GM21381 (cell line): ENCODE data around the gene ECD.
A peak's percentile ranks its signal among the peaks of the same experiment; 100 is the strongest.

ENCODE experiments used
- ATAC-seq: cut with Tn5 transposase; IDR thresholded peaks from one replicate; pipeline ENCODE4 v1.9.1; 2021; ENCODE audit warnings: mild to moderate bottlenecking, moderate library complexity; ENCODE audit not compliant: unreplicated experiment

The ECD gene

DNA sequence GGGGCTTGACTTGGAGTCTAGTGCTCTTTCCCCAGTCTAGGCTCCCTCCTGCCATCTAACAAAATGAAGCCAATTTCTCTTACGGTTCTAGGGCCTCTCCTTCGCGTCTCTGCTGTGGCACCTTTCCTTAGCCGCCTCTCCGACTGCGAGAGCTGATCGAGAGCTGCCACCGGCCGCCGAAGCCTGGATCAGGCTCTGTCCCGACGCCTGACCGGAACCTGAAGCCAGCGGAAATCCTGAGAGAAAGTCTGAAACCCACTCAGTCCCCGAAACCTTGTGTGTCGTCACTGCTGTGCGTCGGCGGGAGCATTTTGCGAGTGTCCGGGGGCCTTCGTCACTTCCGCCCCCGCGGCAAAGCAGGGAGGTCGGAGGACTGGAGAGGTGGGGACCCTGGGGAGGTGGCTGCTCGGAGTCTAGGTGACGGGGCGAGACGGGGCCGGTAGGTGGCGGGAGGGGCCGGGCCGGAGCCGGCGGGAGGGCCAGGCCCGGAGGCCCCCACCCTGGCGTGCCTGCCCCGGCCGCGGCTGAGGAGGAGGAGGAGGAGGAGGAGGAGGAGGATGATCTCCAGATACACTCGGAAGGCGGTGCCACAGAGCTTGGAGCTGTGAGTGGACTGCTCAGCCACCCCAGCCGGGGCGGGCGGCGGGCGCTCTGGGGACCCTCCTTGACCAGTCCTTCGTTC is at the start of gene ECD, which contains the start of gene FAM149B1:
TSS of gene ECD (minus strand) at position 226 of the 682 bp plus-strand sequence. CDS start 4,071 bp downstream, outside the sequence.
TSS of gene FAM149B1 (plus strand) at position 337 of the 682 bp plus-strand sequence. CDS start at position 558, 221 bp downstream.
- ATAC-seq = peak; percentile 91

DNA sequence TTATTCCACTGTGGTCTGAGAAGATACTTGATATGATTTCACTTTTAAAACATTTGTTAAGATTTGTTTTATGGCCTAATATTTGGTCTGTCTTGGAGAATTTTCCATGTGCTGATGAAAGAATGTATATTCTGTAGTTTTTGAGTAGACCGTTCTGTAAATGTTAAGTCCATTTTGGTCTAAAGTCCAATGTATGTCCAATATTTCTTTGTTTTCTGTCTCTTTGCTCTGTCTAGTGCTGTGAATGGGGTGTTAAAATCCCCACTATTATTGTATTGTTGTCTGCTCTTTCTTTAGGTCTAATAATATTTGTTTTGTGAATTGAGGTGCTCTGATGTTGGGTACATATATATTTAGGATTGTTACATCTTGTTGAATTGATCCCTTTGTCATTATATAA is 47.9 kb upstream of the ECD start:
- ATAC-seq = no peak

DNA sequence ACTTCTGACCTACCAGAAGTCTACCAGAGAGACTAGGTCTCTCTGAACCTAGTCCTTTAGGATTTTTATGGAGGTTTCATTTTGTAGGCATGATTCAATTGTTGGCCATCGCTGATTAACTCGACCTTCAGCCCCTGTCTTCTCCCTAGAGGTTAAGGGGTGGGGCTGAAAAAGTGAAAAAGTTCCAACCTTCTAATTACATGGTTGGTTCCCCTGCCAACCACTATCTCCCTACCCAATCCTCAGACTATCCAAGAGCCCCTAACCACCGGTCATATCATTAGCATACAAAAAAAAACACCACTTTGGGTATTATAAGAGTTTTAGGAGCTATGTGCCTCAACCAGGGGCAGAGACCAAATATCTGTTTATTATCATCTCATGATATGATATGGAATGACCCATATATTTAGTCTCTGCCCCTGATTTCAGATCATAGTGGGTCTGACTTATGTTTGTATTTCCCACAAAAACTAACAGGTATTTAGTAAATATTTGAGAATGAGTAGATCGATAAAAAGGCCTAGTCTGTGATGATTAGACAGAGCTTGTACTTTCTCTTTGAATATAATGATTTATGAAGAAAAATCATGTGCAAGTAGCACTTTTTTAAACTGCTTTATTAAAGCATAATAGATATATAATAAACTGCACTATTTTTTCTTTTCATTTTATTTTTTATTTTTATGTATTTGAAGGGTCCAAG is 43.5 kb upstream of the ECD start:
- no peak for ATAC-seq

DNA sequence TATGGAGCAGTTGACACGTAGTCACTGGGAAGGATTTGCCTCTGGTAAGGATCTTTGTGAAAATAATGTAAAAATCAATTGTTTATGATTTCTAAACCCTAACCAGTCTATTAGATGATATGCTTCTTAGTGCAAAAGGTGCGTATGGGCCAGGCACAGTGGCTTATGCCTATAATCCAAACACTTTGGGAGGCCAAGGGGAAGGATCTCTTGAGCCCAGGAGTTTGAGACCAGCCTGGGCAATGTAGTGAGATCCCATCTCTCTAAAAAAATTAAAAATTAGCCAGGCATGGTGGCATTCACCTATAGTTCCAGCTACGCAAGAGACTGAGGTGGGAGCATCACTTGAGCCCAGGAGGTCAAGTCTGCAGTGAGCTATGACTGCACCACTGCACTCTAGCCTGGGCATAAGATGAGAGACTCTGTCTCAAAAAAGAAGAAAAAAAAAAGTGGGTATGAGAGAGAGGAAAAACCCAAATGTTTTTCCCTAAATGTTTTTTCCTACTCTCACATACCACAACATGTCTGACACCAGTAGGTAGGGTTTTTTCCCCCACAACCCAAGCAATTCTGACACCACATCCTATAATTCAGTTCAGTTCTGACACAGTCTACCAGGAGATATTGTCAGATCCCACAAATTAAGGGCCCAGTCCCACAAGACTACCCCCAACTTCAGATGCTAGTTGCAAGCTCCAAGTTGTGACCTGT is 42.7 kb upstream of the ECD start:
- ATAC-seq = no peak

DNA sequence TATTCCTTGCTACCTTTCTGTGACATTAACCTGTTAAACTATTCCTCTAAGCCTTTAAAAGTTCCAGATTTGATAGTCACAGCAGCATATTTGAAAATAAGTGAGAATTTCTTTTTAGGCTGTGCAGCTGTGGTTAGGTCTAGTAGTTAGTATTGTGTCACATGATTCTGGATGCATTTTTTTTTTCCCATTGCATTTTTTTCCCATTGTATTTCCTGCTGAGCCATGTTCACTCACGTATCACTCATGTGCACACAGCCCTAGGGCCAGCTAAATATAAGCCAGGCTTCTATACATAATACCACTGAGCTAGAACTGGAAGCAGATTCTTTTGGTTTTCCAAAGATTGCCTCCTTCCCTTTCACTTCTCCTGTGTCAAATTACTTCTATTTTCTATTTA is 41.9 kb upstream of the ECD start:
- no peak for ATAC-seq

DNA sequence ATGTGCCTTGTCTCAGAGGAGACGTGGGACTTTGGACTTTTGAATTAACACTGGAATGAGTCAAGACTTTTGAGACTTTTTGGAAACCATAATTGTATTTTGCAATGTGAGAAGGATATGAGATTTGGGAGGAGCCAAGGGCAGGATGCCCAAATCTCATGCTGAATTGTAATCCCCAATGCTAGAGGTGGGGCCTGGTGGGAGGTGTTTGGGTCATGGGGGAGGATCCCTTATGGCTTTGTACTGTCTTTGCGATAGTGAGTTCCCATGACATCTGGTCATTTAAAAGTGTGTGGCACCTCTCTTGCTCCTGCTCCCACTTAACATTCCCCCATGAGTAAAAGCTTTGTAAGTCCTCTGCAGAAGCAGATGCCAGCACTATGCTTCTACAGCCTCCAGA is 40.1 kb upstream of the ECD start:
- no peak for ATAC-seq

DNA sequence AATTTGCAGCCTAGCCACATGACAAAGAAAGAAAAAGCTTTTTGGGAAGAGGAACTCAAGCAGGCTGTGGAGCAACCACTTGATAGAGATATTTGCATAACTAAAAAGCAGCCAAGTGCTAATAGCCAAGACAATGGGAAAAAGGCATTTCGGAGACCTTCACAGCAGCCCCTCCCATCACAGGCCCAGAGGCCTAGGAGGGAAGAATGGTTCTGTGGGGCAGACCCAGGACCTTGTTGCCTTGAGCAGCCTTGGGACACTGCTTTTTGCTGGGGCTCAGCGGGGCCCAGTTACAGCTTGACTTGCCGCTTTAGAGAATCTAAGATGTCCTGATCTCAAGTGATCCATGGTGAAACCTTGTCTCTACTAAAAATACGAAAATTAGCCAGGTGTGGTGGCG is 38.6 kb upstream of the ECD start:
- ATAC-seq = no peak

DNA sequence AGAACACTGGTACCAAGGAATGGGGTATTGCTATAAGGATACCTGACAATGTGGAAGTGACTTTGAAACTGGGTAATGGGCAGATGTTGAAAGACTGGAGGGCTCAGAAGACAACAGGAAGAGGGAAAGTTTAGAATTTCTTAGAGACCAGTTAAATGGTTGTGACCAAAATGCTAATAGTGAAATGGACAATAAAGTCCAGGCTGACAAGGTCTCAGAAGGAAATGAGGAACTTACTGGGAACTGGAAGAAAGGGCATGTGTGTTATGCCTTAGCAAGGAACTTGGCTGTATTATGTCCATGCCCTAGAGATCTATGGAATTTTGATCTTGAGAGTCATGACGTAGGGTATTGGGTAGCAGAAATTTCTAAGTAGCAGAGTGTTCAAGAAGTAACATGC is 38.1 kb upstream of the ECD start:
- ATAC-seq = no peak

DNA sequence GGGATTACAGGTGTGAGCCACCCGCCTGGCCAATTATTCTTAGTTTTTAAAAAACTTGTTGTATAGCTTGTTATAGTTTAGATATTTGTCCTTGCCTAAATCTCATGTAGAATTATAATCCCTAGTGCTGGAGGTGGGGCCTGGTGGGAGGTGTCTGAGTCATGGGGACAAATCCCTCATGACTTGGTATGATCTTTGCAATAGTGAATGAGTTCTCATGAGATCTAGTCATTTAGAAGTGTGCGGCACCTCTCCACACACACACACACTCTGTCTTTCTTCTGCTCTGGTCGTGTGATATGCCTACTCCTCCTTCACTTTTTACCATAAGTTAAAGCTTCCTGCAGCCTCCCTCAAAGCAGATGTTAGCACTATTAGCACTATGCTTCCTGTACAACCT is 37.3 kb upstream of the ECD start:
- ATAC-seq = no peak

DNA sequence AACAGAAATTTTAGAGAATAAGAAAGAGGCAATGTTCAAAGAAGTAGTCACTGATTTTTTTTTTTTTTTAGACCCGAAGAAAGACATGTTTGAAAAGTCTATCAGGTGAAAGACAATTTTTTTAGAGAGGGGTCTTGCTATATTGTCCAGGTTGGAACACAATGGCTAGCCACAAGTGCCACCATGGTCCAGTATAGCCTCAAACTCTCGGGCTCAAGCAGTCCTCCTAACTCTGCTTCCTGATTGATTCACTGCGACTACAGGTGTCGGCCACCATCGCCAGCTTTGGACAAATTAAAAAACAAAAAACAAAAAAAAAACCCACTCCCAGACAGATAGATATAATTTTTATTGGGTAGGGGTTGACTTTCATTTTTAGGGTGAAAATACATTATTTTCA is 22.4 kb upstream of the ECD start:
- ATAC-seq = no peak

DNA sequence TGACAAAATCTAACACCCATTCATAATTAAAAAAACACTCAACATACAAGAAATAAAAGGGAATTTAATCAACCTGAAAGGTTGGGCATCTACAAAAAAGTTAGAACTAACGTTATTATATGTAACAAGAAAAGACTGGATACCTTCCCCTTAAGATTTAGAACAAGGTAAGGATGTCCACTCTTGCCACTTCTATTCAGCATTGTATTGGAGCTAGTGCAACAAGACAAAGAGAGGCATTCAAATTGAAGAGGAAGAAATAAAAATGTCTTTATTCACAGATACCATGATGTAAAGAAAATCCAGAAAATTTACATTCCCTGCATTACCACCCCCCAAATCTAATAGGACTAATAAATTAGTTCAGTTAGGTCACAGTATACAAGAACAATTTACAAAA is 18.5 kb upstream of the ECD start:
- no peak for ATAC-seq

DNA sequence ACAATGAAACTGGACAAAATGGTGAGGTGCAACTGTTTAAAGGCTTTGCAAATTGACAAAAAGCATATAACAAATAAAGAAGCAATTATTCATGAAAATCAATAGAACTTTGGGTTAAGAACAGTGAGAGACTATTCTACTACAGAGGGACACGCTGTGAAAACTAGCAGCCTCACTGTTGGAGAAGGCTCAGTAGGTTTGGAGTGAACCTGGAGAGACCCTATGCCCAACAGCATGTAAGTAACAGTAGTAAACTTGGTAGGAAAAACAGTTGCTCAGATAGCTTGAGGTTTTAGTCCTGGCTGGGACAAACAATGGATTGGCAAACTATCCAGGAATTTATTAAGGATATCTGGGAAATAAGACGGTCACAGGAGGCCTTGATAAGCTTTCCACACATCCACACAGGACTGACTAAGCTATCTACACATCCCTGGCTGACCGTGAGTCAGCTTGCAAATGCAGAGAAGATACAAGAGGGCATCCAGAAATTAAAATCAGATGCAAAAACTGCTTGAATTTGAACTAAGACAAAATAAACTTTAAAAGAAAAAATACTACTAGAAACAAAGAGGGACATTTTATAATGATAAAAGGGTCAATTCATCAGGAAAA is 16.0 kb upstream of the ECD start:
- ATAC-seq = no peak

DNA sequence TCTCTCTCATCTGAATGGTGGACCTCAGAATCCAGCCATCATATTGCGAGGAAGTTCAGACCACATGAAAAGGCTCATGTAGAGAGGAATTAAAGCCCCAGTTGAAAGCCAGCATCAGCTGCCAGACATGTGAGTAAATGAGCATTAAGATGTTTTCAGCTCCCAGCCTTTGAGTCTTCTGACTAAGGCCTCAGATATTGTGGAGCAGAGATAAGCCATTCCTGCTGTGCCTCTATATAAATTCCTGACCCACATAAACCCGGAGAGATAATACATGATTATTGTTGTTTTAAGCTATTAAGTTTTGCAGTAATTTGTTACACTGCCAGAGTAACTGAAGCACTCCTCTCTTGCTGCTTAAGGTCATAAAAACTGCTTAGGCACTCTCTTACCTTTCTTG is 14.8 kb upstream of the ECD start:
- no peak for ATAC-seq

DNA sequence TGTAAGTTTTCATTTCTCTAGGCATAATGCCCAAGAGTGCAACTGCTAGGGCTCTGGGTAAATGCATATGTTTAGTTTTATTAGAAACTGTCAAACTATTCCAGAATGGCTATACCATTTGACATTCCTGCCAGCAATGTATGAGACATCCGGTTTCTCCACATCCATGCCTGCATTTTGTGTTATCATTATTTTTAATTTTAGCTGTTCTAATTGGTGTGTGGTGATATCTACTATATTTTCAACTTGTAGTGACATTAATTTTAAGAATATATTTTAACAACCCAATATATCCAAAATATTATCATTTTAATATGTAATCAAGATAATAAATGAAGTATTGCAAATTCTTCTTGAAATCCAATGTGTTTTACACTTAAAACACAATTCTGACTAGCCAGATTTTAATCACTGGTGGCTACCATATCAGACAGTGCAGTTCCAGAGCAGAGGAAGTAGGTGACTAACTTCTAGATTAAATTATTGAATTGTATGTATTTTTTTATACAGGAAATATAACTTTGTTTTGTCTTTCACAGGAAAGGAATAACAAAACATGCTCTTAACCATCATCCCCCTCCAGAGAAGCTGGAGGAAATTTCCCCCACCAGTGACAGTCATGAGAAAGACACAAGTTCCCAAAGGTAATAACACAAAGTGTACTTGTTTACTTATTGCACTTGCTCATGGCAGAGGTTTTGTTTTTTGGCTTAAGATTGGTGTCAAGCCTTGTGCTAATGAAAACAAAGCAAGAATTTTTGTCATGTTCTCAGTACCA is 6.5 kb upstream of the ECD start:
- no peak for ATAC-seq

DNA sequence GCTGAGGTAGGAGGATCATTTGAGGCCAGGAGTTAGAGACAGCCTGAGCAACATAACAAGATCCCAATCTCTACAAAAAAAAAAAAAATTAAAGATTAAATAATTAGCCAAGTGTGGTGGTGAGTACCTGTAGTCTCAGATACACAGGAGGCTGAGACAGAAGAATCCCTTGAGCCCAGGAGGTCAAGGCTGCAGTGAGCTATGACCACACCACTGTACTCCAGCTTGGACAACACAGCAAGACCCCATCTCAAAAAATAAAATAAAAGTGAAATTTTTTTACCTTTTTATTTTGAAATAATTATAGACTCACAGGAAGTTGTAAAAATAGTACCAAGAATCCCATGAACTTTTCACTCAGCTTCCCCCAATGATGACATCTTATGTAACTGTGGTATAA is 5.1 kb upstream of the ECD start:
- ATAC-seq = no peak

DNA sequence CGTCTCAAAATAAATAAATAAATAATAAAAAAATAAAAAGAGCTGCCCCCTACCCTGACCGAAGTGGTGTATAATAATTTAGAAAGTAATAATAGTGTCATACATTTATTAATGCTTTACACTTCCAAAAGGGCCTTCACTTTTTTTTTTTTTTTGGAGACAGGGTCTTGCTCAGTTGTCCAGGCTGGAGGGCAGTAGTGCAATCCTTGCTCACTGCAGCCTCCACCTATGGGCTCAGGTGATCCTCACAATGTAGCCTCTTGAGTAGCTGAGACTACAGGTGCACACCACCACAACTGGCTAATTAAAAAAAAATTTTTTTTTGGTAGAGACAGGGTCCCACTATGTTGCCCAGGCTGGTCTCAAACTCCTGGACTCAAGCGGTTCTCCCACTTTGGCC is 1.5 kb upstream of the ECD start:
- no peak for ATAC-seq

DNA sequence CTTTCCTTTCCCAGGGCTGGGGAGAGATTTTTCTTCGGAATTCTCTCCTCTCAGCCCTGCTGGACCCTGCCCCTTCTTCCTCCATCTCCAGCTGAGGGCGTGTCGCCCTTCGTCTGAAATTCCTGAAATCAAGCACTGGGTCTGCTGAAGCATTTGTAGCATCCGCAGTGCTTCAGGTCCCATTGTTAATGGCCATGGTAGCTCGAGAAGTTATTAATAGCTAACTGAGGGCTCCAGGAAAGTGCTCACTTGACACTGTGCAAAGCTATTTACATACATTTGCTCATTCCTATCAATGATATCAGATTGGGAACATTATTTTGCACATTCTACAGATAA is 626 bp upstream of the ECD start:
- ATAC-seq = peak; percentile 11

DNA sequence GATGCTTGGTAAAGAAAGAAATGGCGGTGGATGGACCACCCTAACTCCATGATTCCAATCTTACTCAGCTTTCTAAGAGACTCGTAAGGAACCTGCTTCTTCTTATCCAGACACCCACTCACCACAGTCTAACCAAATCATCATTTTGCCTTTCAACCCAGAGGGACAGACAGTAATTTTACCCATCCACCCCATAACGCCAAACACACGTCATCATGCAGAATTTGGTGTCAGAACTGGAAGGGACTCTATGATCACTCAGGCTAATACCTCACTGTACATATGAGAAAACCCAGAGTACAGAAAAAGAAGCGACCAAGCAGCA is 388 bp downstream of the ECD start:
- ATAC-seq = no peak

DNA sequence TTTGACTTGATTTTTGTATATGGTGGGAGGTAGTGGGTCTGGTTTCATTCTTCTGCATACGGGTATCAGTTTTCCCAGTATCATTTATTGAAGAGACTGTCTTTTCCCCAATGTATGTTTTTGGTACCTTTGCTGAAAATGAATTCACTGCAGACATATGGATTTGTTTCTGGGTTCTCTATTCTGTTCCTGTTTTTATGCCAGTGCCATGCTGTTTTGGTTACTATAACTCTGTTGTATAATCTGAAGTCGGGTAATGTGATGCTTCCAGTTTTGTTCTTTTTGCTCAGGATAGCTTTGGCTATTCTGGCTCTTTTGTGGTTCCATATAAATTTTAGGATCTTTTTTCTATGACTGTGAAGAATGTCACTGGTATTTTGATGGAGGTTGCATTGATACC is 836 bp downstream of the ECD start:
- no peak for ATAC-seq

DNA sequence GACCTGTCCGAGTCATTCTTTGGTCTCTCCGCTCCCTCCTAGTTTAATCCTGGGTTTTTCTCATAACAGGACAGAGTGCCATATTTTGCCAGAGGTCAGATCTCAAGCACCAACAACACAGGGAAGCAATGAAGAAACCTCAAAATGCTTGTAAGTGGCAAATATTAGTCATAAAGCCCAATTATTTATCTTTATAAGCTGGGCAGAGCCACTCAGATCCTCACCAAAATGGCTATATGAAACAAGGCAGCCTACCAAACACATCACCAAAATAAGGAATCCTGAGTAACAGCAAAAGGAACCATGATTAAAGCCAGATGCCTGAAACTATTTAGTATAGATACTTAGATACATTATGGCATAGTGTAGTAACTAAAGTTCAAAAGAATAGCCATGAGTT is 4.7 kb downstream of the ECD start:
- ATAC-seq = no peak

DNA sequence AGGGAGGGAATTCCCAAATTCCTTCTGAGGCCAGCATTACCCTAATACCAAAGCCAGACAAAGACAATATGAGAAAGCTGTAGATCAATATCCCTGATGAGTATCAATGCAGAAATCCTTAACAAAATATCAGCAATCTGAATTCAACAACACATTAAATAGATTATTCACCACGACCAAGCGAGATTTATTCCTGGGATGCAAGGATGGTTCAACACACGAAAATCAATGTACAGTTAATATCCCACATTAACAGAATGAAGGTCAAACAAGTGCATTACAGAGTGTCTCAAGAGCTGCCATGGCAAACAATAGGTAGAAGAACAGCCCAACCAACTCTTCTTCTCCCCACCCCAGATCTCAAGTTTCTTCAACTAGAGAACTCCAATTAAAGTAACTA is 6.1 kb downstream of the ECD start:
- ATAC-seq = no peak
